HEK293 (cell line): Measurements from ENCODE around the gene UGT1A1.

Experiments used
- CTCF ChIA-PET: fragments of 350-600 bp; formaldehyde crosslinking; extraction: SDS; loops from one replicate; lab custom pipeline; 2021; ENCODE audit warnings: antibody characterized with exemption; lab: Yijun Ruan, JAX
- POLR2A ChIA-PET: fragments of 300-600 bp; formaldehyde crosslinking; extraction: SDS; loops from one replicate; lab custom pipeline; 2020; ENCODE audit warnings: antibody characterized with exemption, inconsistent platforms; lab: Yijun Ruan, JAX
- H3K27ac ChIP-seq: fragments of 200-500 bp; sonication (Bioruptor generic); 2 replicates; pipeline ENCODE4 v1.5.1; 2014; ENCODE audit warnings: low read depth, low read length, control low read depth, inconsistent platforms; ENCODE audit errors: extremely low read depth
- H3K36me3 ChIP-seq, 2 experiments: fragments of 200-500 bp in 1 of 2; sonication (Bioruptor generic) in 1 of 2; 1 replicate in 1 of 2; 2 replicates in 1 of 2; pipeline ENCODE4 v1.5.1; 2014 to 2017; ENCODE audit warnings: inconsistent platforms in 2 of 2, low read length in 2 of 2; ENCODE audit not compliant: control insufficient read depth in 2 of 2, insufficient read depth in 1 of 2
- H3K4me1 ChIP-seq: fragments of 200-500 bp; sonication (Bioruptor generic); 2 replicates; pipeline ENCODE4 v1.5.1; 2014; ENCODE audit warnings: mild to moderate bottlenecking, low read length, inconsistent platforms; ENCODE audit not compliant: control insufficient read depth, insufficient read depth
- H3K4me3 ChIP-seq: 2 replicates; pipeline ENCODE4 v1.5.1; 2011; ENCODE audit warnings: low read depth, mild to moderate bottlenecking, control low read depth, low read length, moderate library complexity
- H3K9me3 ChIP-seq: fragments of 200-500 bp; sonication (Bioruptor generic); 2 replicates; pipeline ENCODE4 v1.5.1; 2014; ENCODE audit warnings: low read depth, low read length, inconsistent platforms; ENCODE audit not compliant: control insufficient read depth, insufficient read depth
- ELK4 ChIP-seq: IDR thresholded peaks from 2 replicates; pipeline ENCODE4 v1.6.1; 2011; ENCODE audit warnings: mild to moderate bottlenecking, low read depth, low read length, borderline replicate concordance
- KLF8 ChIP-seq: fragments of 450-650 bp; formaldehyde crosslinking; IDR thresholded peaks from 2 replicates; pipeline ENCODE4 v1.5.1; 2016; ENCODE audit warnings: missing biosample characterization, missing genetic modification characterization
- KLF9 ChIP-seq: fragments of 450-650 bp; formaldehyde crosslinking; IDR thresholded peaks from 2 replicates; pipeline ENCODE4 v1.5.1; 2016; ENCODE audit warnings: missing biosample characterization, missing genetic modification characterization, low read depth
- SP7 ChIP-seq: fragments of 450-650 bp; formaldehyde crosslinking; IDR thresholded peaks from 2 replicates; pipeline ENCODE4 v1.5.1; 2016; ENCODE audit warnings: missing biosample characterization, missing genetic modification characterization
- YY2 ChIP-seq: fragments of 450-650 bp; formaldehyde crosslinking; IDR thresholded peaks from 2 replicates; pipeline ENCODE4 v1.5.1; 2016; ENCODE audit warnings: missing biosample characterization, missing genetic modification characterization
- ZBTB7A ChIP-seq: fragments of 450-650 bp; formaldehyde crosslinking; IDR thresholded peaks from 2 replicates; pipeline ENCODE4 v1.5.1; 2016; ENCODE audit warnings: low read depth, missing biosample characterization, missing genetic modification characterization
- ZNF10 ChIP-seq: fragments of 450-650 bp; formaldehyde crosslinking; IDR thresholded peaks from 2 replicates; pipeline ENCODE4 v1.5.1; 2017; ENCODE audit warnings: missing biosample characterization, missing genetic modification characterization
- ZNF138 ChIP-seq: fragments of 450-650 bp; formaldehyde crosslinking; IDR thresholded peaks from 2 replicates; pipeline ENCODE4 v1.5.1; 2016; ENCODE audit warnings: missing biosample characterization, missing genetic modification characterization, borderline replicate concordance
- ZNF184 ChIP-seq: fragments of 450-650 bp; IDR thresholded peaks from 2 replicates; pipeline ENCODE4 v1.5.1; 2018; ENCODE audit warnings: missing biosample characterization, mild to moderate bottlenecking, missing genetic modification characterization
- ZNF2 ChIP-seq: fragments of 450-650 bp; formaldehyde crosslinking; IDR thresholded peaks from 2 replicates; pipeline ENCODE4 v1.5.1; 2016; ENCODE audit warnings: missing biosample characterization, missing genetic modification characterization
- ZNF23 ChIP-seq: fragments of 450-650 bp; formaldehyde crosslinking; IDR thresholded peaks from 2 replicates; pipeline ENCODE4 v1.5.1; 2016; ENCODE audit warnings: missing biosample characterization, missing genetic modification characterization, borderline replicate concordance
- ZNF24 ChIP-seq: fragments of 450-650 bp; formaldehyde crosslinking; IDR thresholded peaks from 2 replicates; pipeline ENCODE4 v1.5.1; 2016; ENCODE audit warnings: missing biosample characterization, missing genetic modification characterization
- ZNF335 ChIP-seq: fragments of 450-650 bp; formaldehyde crosslinking; conservative IDR thresholded peaks from 2 replicates; pipeline ENCODE4 v1.5.1; 2016; ENCODE audit warnings: missing biosample characterization, missing genetic modification characterization
- ZNF404 ChIP-seq: fragments of 450-650 bp; formaldehyde crosslinking; IDR thresholded peaks from 2 replicates; pipeline ENCODE4 v1.5.1; 2017; ENCODE audit warnings: missing biosample characterization, missing genetic modification characterization
- ZNF416 ChIP-seq: fragments of 450-650 bp; formaldehyde crosslinking; IDR thresholded peaks from 2 replicates; pipeline ENCODE4 v1.5.1; 2016; ENCODE audit warnings: missing biosample characterization, missing genetic modification characterization
- ZNF449 ChIP-seq: fragments of 450-650 bp; formaldehyde crosslinking; IDR thresholded peaks from 2 replicates; pipeline ENCODE4 v1.5.1; 2017; ENCODE audit warnings: missing biosample characterization, mild to moderate bottlenecking, missing genetic modification characterization, moderate library complexity
- ZNF473 ChIP-seq: fragments of 450-650 bp; formaldehyde crosslinking; IDR thresholded peaks from 2 replicates; pipeline ENCODE4 v1.5.1; 2017; ENCODE audit warnings: missing biosample characterization, missing genetic modification characterization
- ZNF488 ChIP-seq: fragments of 450-650 bp; formaldehyde crosslinking; IDR thresholded peaks from 2 replicates; pipeline ENCODE4 v1.5.1; 2016; ENCODE audit warnings: missing biosample characterization, missing genetic modification characterization
- ZNF514 ChIP-seq: fragments of 450-650 bp; formaldehyde crosslinking; IDR thresholded peaks from 2 replicates; pipeline ENCODE4 v1.5.1; 2016; ENCODE audit warnings: missing biosample characterization, missing genetic modification characterization
- ZNF549 ChIP-seq: fragments of 450-650 bp; IDR thresholded peaks from 2 replicates; pipeline ENCODE4 v1.5.1; 2018; ENCODE audit warnings: missing biosample characterization, missing genetic modification characterization, mild to moderate bottlenecking, inconsistent platforms, moderate library complexity
- ZNF626 ChIP-seq: fragments of 450-650 bp; sonication (Bioruptor Pico); formaldehyde crosslinking; IDR thresholded peaks from 2 replicates; pipeline ENCODE4 v1.5.1; 2018; ENCODE audit warnings: missing biosample characterization, missing genetic modification characterization, inconsistent platforms
- ZNF629 ChIP-seq: fragments of 450-650 bp; formaldehyde crosslinking; IDR thresholded peaks from 2 replicates; pipeline ENCODE4 v1.5.1; 2017; ENCODE audit warnings: missing biosample characterization, missing genetic modification characterization
- ZNF701 ChIP-seq: fragments of 450-650 bp; formaldehyde crosslinking; IDR thresholded peaks from 2 replicates; pipeline ENCODE4 v1.5.1; 2016; ENCODE audit warnings: missing biosample characterization, missing genetic modification characterization
- ZNF707 ChIP-seq: fragments of 450-650 bp; formaldehyde crosslinking; IDR thresholded peaks from 2 replicates; pipeline ENCODE4 v1.5.1; 2016; ENCODE audit warnings: missing biosample characterization, missing genetic modification characterization

UGT1A1 gene

GRCh38 chr2:233780771-233781170, 20.7 kb downstream of the UGT1A1 start:
- H3K36me3 ChIP-seq, result no peaks in the 10 kb centered on the region
- TF ChIP-seq ZNF549 (no peak), KLF8 (tag by site-specific recombination) (no peak), ZNF629 (0 out of 2 replicates have a peak, but pooled peaks have one; percentile 29), SP7 (tag by site-specific recombination) (peak; percentile 44; the same call in 1 of the 2 replicates)
- H3K27ac ChIP-seq, result no peak overlapping the region
- no peak overlapping the region for H3K4me3 ChIP-seq
- ChIA-PET CTCF (interaction anchor here (1.6 kb wide), 1 partner anchor 69 kb away, joined by 3 read pairs; no protein-coding TSS in a partner anchor), POLR2A (no interaction called here)
- H3K9me3 ChIP-seq, result no peaks in the 10 kb centered on the region
- no peaks in the 10 kb centered on the region for H3K4me1 ChIP-seq

GRCh38 chr2:233789554-233789953, 29.5 kb downstream of the UGT1A1 start:
- no peaks in the 10 kb centered on the region for H3K36me3 ChIP-seq
- POLR2A ChIA-PET, result no interaction called here
- CTCF ChIA-PET, result no interaction called here
- TF ChIP-seq ZNF138 (tag by site-specific recombination), result no peak
- no peak for TF ChIP-seq ZNF701 (tag by site-specific recombination)
- no peak for TF ChIP-seq ZNF416
- no peak for TF ChIP-seq KLF9 (tag by site-specific recombination)
- no peak for TF ChIP-seq ZNF335 (tag by site-specific recombination)
- TF ChIP-seq ZNF10 (tag by site-specific recombination), result no peak
- TF ChIP-seq ZNF184 (tag by site-specific recombination), result no peak
- no peak overlapping the region for H3K4me3 ChIP-seq
- H3K9me3 ChIP-seq, result no peaks in the 10 kb centered on the region
- no peaks in the 10 kb centered on the region for H3K4me1 ChIP-seq
- no peak overlapping the region for H3K27ac ChIP-seq

- ChIA-PET POLR2A (no interaction called here), CTCF (no interaction called here)
- H3K36me3 ChIP-seq, result no peaks in the 10 kb centered on the region
- no peak overlapping the region for H3K4me3 ChIP-seq
- TF ChIP-seq ZNF488 (tag by site-specific recombination) (no peak), ZNF473 (tag by site-specific recombination) (no peak), YY2 (tag by site-specific recombination) (no peak), ZNF23 (no peak), ZNF707 (tag by site-specific recombination) (no peak), ZNF2 (tag by site-specific recombination) (no peak), ZNF404 (no peak), KLF9 (tag by site-specific recombination) (no peak), KLF8 (tag by site-specific recombination) (no peak), ZNF514 (no peak), ELK4 (no peak), ZNF10 (tag by site-specific recombination) (no peak), ZBTB7A (tag by site-specific recombination) (no peak), ZNF449 (tag by site-specific recombination) (no peak), ZNF626 (tag by site-specific recombination) (no peak), ZNF24 (tag by site-specific recombination) (no peak), ZNF416 (no peak)
- TF ChIP-seq, all 188 proteins: peak for 0
- H3K9me3 ChIP-seq, result no peaks in the 10 kb centered on the region
- no peak overlapping the region for H3K27ac ChIP-seq
- no peaks in the 10 kb centered on the region for H3K4me1 ChIP-seq
Measured at GRCh38 chr2:233791151-233791882, 31.2 kb downstream of the UGT1A1 start.
